ENCODE measurements around the gene ABHD4.
"Not testable (repeated sequence)": the region's sequence is repeated elsewhere in the genome, so short reads cannot be mapped to it uniquely, and the experiment has no call there.

Gene ABHD4

GRCh38 chr14:22630066-22630465, 32.0 kb downstream of the ABHD4 start:
- DNase-seq, result no peak

GRCh38 chr14:22630486-22630885, 32.4 kb downstream of the ABHD4 start:
- DNase-seq, result no peak

- DNase-seq, result no peak
Measured at GRCh38 chr14:22634233-22634900, 36.3 kb downstream of the ABHD4 start.

GRCh38 chr14:22635980-22636379, 37.9 kb downstream of the ABHD4 start:
- DNase-seq, result not testable (repeated sequence)

GRCh38 chr14:22640192-22640591, 42.1 kb downstream of the ABHD4 start:
- DNase-seq, result no peak

- no peak for DNase-seq
Measured at GRCh38 chr14:22641846-22642245, 43.7 kb downstream of the ABHD4 start.

GRCh38 chr14:22644305-22644635, 46.2 kb downstream of the ABHD4 start, which contains the start of gene OR6J1:
Gene OR6J1, minus strand, starts transcription at chr14:22644352. Its CDS starts 9,541 bp downstream, at chr14:22634811.
- DNase-seq, result no peak

GRCh38 chr14:22646570-22647254, 48.6 kb downstream of the ABHD4 start:
- DNase-seq, result no peak

GRCh38 chr14:22648506-22648905, 50.4 kb downstream of the ABHD4 start:
- no peak for DNase-seq

- DNase-seq, result no peak
Measured at GRCh38 chr14:22650046-22650739, 52.1 kb downstream of the ABHD4 start.

- DNase-seq, result peak; percentile 44
Measured at GRCh38 chr14:22650960-22651521, 52.9 kb downstream of the ABHD4 start.

- no peak for DNase-seq
Measured at GRCh38 chr14:22651586-22651985, 53.5 kb downstream of the ABHD4 start.

GRCh38 chr14:22653012-22653621, 55.0 kb downstream of the ABHD4 start:
- peak; percentile 55 for DNase-seq

- DNase-seq, result no peak
Measured at GRCh38 chr14:22656226-22656625, 58.1 kb downstream of the ABHD4 start.

GRCh38 chr14:22656945-22657731, 59.0 kb downstream of the ABHD4 start:
- no peak for DNase-seq

GRCh38 chr14:22657861-22658260, 59.8 kb downstream of the ABHD4 start:
- DNase-seq, result peak; percentile 27

- no peak for DNase-seq
Measured at GRCh38 chr14:22658946-22659345, 60.8 kb downstream of the ABHD4 start.

- DNase-seq, result no peak
Measured at GRCh38 chr14:22660654-22661053, 62.6 kb downstream of the ABHD4 start.
